Glutamatergic neuron (in vitro differentiated cells): Measurements from ENCODE around the gene CMC1. TPM values are rescaled to one million over a fixed set of nuclear protein-coding genes. Genes with fewer than 3 reads are reported as not detected.

Experiments used
- DNase-seq: peaks from one replicate; pipeline ENCODE4 v3.0.0; 2022
- H3K27ac Mint-ChIP-seq: one replicate; pipeline ENCODE4 v1.8.0; 2020; ENCODE audit warnings: mild to moderate bottlenecking, mixed read lengths, inconsistent platforms; ENCODE audit not compliant: unreplicated experiment
- H3K27me3 Mint-ChIP-seq: one replicate; pipeline ENCODE4 v1.8.0; 2020; ENCODE audit warnings: mild to moderate bottlenecking, moderate library complexity, mixed read lengths, inconsistent platforms; ENCODE audit not compliant: unreplicated experiment
- H3K36me3 Mint-ChIP-seq: one replicate; pipeline ENCODE4 v1.8.0; 2020; ENCODE audit warnings: mild to moderate bottlenecking, mixed read lengths, inconsistent platforms; ENCODE audit not compliant: unreplicated experiment
- H3K4me1 Mint-ChIP-seq: one replicate; pipeline ENCODE4 v1.8.0; 2020; ENCODE audit warnings: mild to moderate bottlenecking, low read depth, mixed read lengths, inconsistent platforms; ENCODE audit not compliant: unreplicated experiment
- H3K4me3 Mint-ChIP-seq: one replicate; pipeline ENCODE4 v1.8.0; 2020; ENCODE audit warnings: mild to moderate bottlenecking, mixed read lengths, inconsistent platforms; ENCODE audit not compliant: unreplicated experiment
- H3K9me3 Mint-ChIP-seq: one replicate; pipeline ENCODE4 v1.8.0; 2020; ENCODE audit warnings: mild to moderate bottlenecking, moderate library complexity, mixed read lengths, inconsistent platforms; ENCODE audit not compliant: unreplicated experiment
- total RNA-seq: library from RNA; stranded (reverse); fragmentation: NEBNext Ultra II Directional; extraction: Animal tissue kit (Norgen Biotek cat#: 25700); gene quantifications from one replicate; pipeline ENCODE4 v1.2.1, GENCODE V29; 2021; ENCODE audit not compliant: unreplicated experiment
- TF ChIP-seq, protein P1 (sequence below): fragments of 200-600 bp; sonication (generic); IDR thresholded peaks from one replicate; pipeline ENCODE4 v1.5.0; 2021; ENCODE audit not compliant: partially characterized antibody, unreplicated experiment

Gene CMC1
- total RNA-seq, 1 donor from 2014 or later, result 9.8 TPM

- Mint-ChIP-seq H3K27ac (no peak overlapping the region), H3K9me3 (no peaks in the 10 kb centered on the region), H3K36me3 (no peaks in the 10 kb centered on the region), H3K4me1 (no peaks in the 10 kb centered on the region), H3K4me3 (no peak overlapping the region), H3K27me3 (no peaks in the 10 kb centered on the region)
- no peak for DNase-seq
- TF ChIP-seq, protein P1, sequence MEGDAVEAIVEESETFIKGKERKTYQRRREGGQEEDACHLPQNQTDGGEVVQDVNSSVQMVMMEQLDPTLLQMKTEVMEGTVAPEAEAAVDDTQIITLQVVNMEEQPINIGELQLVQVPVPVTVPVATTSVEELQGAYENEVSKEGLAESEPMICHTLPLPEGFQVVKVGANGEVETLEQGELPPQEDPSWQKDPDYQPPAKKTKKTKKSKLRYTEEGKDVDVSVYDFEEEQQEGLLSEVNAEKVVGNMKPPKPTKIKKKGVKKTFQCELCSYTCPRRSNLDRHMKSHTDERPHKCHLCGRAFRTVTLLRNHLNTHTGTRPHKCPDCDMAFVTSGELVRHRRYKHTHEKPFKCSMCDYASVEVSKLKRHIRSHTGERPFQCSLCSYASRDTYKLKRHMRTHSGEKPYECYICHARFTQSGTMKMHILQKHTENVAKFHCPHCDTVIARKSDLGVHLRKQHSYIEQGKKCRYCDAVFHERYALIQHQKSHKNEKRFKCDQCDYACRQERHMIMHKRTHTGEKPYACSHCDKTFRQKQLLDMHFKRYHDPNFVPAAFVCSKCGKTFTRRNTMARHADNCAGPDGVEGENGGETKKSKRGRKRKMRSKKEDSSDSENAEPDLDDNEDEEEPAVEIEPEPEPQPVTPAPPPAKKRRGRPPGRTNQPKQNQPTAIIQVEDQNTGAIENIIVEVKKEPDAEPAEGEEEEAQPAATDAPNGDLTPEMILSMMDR, result no peak
Observed at GRCh38 chr3:28206479-28206878, 34.9 kb upstream of the CMC1 start.

GRCh38 chr3:28207000-28207733, 34.3 kb upstream of the CMC1 start:
- Mint-ChIP-seq H3K27me3 (no peaks in the 10 kb centered on the region), H3K36me3 (no peaks in the 10 kb centered on the region), H3K9me3 (no peaks in the 10 kb centered on the region), H3K4me1 (no peaks in the 10 kb centered on the region), H3K4me3 (no peak overlapping the region), H3K27ac (no peak overlapping the region)
- no peak for DNase-seq
- TF ChIP-seq, protein P1, result no peak

DNA sequence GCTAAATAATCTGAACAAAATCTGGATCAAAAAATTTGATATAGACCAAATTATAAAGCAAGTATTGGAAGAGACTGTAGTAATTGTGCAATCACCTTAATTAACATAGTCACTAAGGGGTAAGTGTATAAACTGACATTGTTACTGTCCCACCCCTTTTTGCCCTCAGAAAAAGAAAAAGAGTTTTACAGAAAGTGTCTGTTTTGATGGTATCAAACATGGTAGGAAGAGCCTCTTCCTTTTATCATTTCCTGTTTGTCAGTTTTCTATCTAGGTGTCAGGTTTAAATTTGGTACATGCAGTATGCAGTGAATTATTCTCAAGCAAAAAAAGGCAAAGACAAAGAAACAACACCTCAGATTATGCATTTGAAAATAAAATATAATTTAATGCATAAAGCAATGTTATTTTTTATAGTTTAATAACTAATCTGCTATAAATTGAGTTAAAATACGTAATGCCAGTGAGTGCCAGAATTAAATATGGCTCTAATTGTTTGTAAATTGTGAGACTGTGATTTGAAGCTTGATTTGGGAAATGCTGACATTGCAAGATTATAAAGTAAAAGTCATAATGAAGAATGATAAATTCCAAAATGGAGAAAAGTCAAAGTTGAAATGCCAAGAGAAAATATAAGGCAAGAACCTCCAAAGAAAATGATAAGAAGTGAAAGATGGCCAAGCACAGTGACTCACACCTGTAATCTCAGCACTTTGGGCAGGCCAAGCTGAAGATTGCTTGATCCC, 30.3 kb upstream of the CMC1 start:
- H3K4me3 Mint-ChIP-seq, result no peak overlapping the region

GRCh38 chr3:28212681-28213080, 28.7 kb upstream of the CMC1 start:
- no peak for DNase-seq
- no peak overlapping the region for H3K27ac Mint-ChIP-seq
- TF ChIP-seq, protein P1, result no peak
- H3K36me3 Mint-ChIP-seq, result no peaks in the 10 kb centered on the region
- H3K9me3 Mint-ChIP-seq, result no peaks in the 10 kb centered on the region
- H3K4me1 Mint-ChIP-seq, result no peaks in the 10 kb centered on the region
- H3K27me3 Mint-ChIP-seq, result no peaks in the 10 kb centered on the region
- H3K4me3 Mint-ChIP-seq, result no peak overlapping the region

More for the DNA sequence above, 30.3 kb upstream of the CMC1 start:
- H3K36me3 Mint-ChIP-seq, result no peaks in the 10 kb centered on the region
- no peak for DNase-seq
- TF ChIP-seq, protein P1, result no peak
- no peaks in the 10 kb centered on the region for H3K27me3 Mint-ChIP-seq
- no peaks in the 10 kb centered on the region for H3K9me3 Mint-ChIP-seq
- no peaks in the 10 kb centered on the region for H3K4me1 Mint-ChIP-seq
- no peak overlapping the region for H3K27ac Mint-ChIP-seq

DNA sequence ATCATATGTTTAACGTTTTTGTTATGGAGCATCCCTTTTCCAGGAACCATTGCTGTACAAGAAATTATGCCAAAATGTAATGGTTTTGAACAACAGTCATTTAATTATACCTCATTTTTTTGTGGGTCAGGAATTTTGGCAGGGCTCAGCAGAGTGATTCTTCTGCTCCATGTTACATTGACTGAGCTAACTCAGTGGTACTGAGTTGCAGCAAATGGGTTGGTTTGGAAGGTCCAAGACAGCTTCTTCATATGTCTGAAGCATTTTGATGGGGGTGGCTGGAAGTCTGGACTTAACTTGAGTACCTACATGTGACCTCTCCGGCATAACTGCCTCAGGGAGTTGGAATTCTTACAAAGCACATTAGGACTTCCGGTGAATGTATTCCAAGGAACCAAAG, 26.0 kb upstream of the CMC1 start:
- Mint-ChIP-seq H3K27me3 (no peaks in the 10 kb centered on the region), H3K27ac (no peak overlapping the region), H3K36me3 (no peaks in the 10 kb centered on the region), H3K4me1 (no peaks in the 10 kb centered on the region), H3K9me3 (no peaks in the 10 kb centered on the region), H3K4me3 (no peak overlapping the region)
- TF ChIP-seq, protein P1, result no peak
- DNase-seq, result no peak
